Suppressor macrophage treated with lipopolysaccharide for 1 hour (primary cell): ENCODE data around the gene PVALEF.

Source experiments
- DNase-seq, 3 donors: peaks; one replicate each; pipeline ENCODE4 v3.0.0-alpha.2; 2020 to 2022

Gene PVALEF

GRCh38 chr17:81129289-81129688, 36.0 kb upstream of the PVALEF start:
- DNase-seq = peak in 2 of 3 donors; percentile 14 to 37

GRCh38 chr17:81129711-81130367, 35.5 kb upstream of the PVALEF start:
- DNase-seq = no peak

GRCh38 chr17:81130385-81131361, 34.6 kb upstream of the PVALEF start:
- DNase-seq = no peak

GRCh38 chr17:81131486-81132196, 33.7 kb upstream of the PVALEF start:
- no peak for DNase-seq

- DNase-seq = no peak
These were observed 33.1 kb upstream of the PVALEF start for GRCh38 chr17:81132197-81132540.

- peak; percentile 24 to 59 (median 40) for DNase-seq
These were observed 32.3 kb upstream of the PVALEF start for GRCh38 chr17:81132770-81133723.

GRCh38 chr17:81134064-81134781, 31.1 kb upstream of the PVALEF start:
- no peak for DNase-seq

GRCh38 chr17:81135505-81136278, 29.6 kb upstream of the PVALEF start:
- no peak for DNase-seq

GRCh38 chr17:81136366-81136765, 28.9 kb upstream of the PVALEF start:
- DNase-seq = no peak

GRCh38 chr17:81137248-81137647, 28.1 kb upstream of the PVALEF start:
- no peak for DNase-seq

- DNase-seq = no peak
These were observed 27.2 kb upstream of the PVALEF start for GRCh38 chr17:81138083-81138482.

- DNase-seq = no peak
These were observed 26.8 kb upstream of the PVALEF start for GRCh38 chr17:81138500-81138899.

- no peak for DNase-seq
These were observed 25.9 kb upstream of the PVALEF start for GRCh38 chr17:81139428-81139827.

- no peak for DNase-seq
These were observed 25.3 kb upstream of the PVALEF start for GRCh38 chr17:81140018-81140417.

- no peak for DNase-seq
These were observed 24.6 kb upstream of the PVALEF start for GRCh38 chr17:81140695-81141094.

GRCh38 chr17:81142301-81143199, 22.8 kb upstream of the PVALEF start:
- DNase-seq = peak; percentile 87 to 93 (median 90)

- DNase-seq = no peak
These were observed 22.1 kb upstream of the PVALEF start for GRCh38 chr17:81143200-81143527.

GRCh38 chr17:81143717-81144422, 21.4 kb upstream of the PVALEF start:
- no peak for DNase-seq

GRCh38 chr17:81144423-81144781, 20.9 kb upstream of the PVALEF start:
- no peak for DNase-seq
